ENCODE results near the gene RALBP1. TPM values are rescaled to one million over a fixed set of nuclear protein-coding genes. Genes with fewer than 3 reads are reported as not detected.
A peak's percentile ranks its signal among the peaks of the same experiment; 100 is the strongest.

Gene RALBP1
- total RNA-seq, 4 donors from 2014 or later, result 18.8 to 67.8 (median 30.0) TPM

GRCh38 chr18:9520666-9521065 lies 45.4 kb downstream of the RALBP1 start:
- DNase-seq, result no peak
- no peaks in the 10 kb centered on the region for H3K36me3 ChIP-seq
- H3K27me3 ChIP-seq, result no peaks in the 10 kb centered on the region
- no peak overlapping the region for H3K4me3 ChIP-seq
- peak overlapping the region in 1 of 2 donors; percentile 12 for H3K27ac ChIP-seq
- H3K9me3 ChIP-seq, result no peaks in the 10 kb centered on the region
- TF ChIP-seq CTCF (IDR thresholded peaks at IDR 0.05) (no peak), POLR2A (IDR thresholded peaks at IDR 0.05) (no peak)
- intact Hi-C loops (cut with DNase I; ENCODE audit: low total_unique reads), result no loop called here
- peaks cover 0 to 4% of the 10 kb centered on the region in 2 donors for H3K4me1 ChIP-seq

- H3K9me3 ChIP-seq, result no peaks in the 10 kb centered on the region
- H3K4me3 ChIP-seq, result no peak overlapping the region
- no peaks in the 10 kb centered on the region for H3K27me3 ChIP-seq
- no peaks in the 10 kb centered on the region for H3K36me3 ChIP-seq
- H3K27ac ChIP-seq, result no peak overlapping the region
- peaks cover 0 to 4% of the 10 kb centered on the region in 2 donors for H3K4me1 ChIP-seq
- intact Hi-C loops (cut with DNase I; ENCODE audit: low total_unique reads), result no loop called here
- no peak for DNase-seq
- TF ChIP-seq POLR2A (IDR thresholded peaks at IDR 0.05), result no peak
- no peak for TF ChIP-seq CTCF (IDR thresholded peaks at IDR 0.05)
Observed at GRCh38 chr18:9521770-9522169, 46.5 kb downstream of the RALBP1 start.

- no peaks in the 10 kb centered on the region for H3K9me3 ChIP-seq
- no peak for DNase-seq
- no peaks in the 10 kb centered on the region for H3K36me3 ChIP-seq
- H3K27ac ChIP-seq, result no peak overlapping the region
- intact Hi-C loops (cut with DNase I; ENCODE audit: low total_unique reads), result no loop called here
- H3K4me3 ChIP-seq, result no peak overlapping the region
- TF ChIP-seq POLR2A (IDR thresholded peaks at IDR 0.05), result no peak
- H3K27me3 ChIP-seq, result no peaks in the 10 kb centered on the region
- no peaks in the 10 kb centered on the region for H3K4me1 ChIP-seq
Observed at GRCh38 chr18:9522952-9523351, 47.6 kb downstream of the RALBP1 start.

GRCh38 chr18:9526458-9526857 lies 51.1 kb downstream of the RALBP1 start:
- H3K27ac ChIP-seq, result no peak overlapping the region
- H3K9me3 ChIP-seq, result no peaks in the 10 kb centered on the region
- H3K4me3 ChIP-seq, result no peak overlapping the region
- TF ChIP-seq POLR2A (IDR thresholded peaks at IDR 0.05), result no peak
- TF ChIP-seq CTCF (IDR thresholded peaks at IDR 0.05), result no peak
- intact Hi-C loops (cut with DNase I; ENCODE audit: low total_unique reads), result no loop called here
- no peaks in the 10 kb centered on the region for H3K27me3 ChIP-seq
- no peaks in the 10 kb centered on the region for H3K4me1 ChIP-seq
- no peak for DNase-seq
- H3K36me3 ChIP-seq, result no peaks in the 10 kb centered on the region

- H3K9me3 ChIP-seq, result no peaks in the 10 kb centered on the region
- H3K36me3 ChIP-seq, result no peaks in the 10 kb centered on the region
- no peak for DNase-seq
- no peaks in the 10 kb centered on the region for H3K4me1 ChIP-seq
- H3K27ac ChIP-seq, result no peak overlapping the region
- H3K27me3 ChIP-seq, result no peaks in the 10 kb centered on the region
- intact Hi-C loops (cut with DNase I; ENCODE audit: low total_unique reads), result no loop called here
- no peak overlapping the region for H3K4me3 ChIP-seq
- TF ChIP-seq POLR2A (IDR thresholded peaks at IDR 0.05), result no peak
- TF ChIP-seq CTCF (IDR thresholded peaks at IDR 0.05), result no peak
Observed at GRCh38 chr18:9530226-9531009, 55.1 kb downstream of the RALBP1 start.
